ENCODE results near the gene ODF2.
"Not testable (repeated sequence)": the region's sequence is repeated elsewhere in the genome, so short reads cannot be mapped to it uniquely, and the experiment has no call there.

Gene ODF2

DNA sequence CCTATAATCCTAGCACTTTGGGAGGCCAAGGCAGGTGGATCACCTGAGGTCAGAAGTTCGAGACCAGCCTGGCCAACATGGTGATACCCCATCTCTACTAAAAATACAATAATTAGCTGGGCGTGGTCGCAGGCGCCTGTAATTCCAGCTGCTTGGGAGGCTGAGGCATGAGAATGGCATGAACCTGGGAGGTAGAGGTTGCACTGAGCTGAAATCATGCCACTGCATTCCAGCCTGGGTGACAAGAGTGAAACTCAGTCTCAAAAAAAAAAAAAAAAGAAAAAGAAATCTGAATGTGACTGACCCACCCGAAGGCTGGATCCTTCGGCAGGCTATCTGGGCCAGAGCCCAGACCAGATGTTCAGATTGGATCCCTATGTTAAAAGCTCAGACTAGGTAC is 32.5 kb upstream of the ODF2 start:
- DNase-seq (ENCODE audit: low read depth in 2 of 2) = not testable (repeated sequence)

DNA sequence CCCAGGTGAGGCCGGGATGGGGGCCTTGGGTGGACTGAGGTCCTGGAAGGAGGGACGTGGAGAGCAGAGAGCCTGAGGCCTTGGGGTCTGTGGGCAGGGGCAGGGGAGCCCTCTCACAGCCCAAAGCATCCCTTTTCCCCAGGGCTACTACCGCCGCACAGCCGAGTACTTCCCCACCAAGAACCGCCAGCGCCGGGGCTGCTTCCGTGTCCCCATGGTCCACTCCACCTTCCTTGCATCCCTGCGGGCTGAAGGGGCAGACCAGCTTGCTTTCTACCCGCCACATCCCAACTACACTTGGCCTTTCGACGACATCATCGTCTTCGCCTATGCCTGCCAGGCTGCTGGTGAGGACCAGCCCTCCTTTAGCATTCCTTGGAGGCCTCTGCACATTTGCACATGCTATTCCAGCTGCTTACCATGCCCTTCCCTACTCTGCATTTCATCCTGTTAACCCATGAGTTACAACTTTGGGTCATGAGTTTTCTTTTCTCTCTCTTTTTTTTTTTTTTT is 31.5 kb upstream of the ODF2 start:
- no peak for DNase-seq (ENCODE audit: low read depth in 2 of 2)

- no peak for DNase-seq (ENCODE audit: low read depth in 2 of 2)
Measured at GRCh38 chr9:128428644-128429512, 26.9 kb upstream of the ODF2 start.

DNA sequence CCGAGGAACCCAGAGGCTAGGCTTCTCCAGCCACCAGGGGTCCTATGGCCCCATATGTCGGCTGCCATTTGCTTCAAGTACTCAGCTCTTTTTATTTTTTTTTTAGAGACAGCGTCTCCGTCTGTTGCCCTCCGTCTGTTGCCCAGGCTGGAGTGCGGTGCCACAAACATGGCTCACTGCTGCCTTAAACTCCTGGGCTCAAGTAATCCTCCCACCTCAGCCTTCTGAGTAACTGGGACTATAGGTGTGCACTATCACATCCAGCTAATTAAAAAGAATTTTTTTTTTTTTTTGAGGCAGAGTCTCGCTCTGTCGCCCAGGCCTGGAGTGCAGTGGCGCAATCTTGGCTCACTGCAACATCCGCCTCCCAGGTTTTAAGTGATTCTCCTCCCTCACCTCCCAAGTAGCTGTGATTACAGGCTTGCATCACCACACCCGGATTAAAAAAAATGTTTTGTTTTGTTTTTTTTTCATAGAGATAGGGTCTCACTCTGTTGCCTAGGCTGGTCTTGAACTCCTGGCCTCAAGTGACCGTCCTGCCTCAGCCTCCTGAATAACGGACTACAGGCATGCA is 26.2 kb upstream of the ODF2 start:
- DNase-seq (ENCODE audit: low read depth in 2 of 2) = no peak

DNA sequence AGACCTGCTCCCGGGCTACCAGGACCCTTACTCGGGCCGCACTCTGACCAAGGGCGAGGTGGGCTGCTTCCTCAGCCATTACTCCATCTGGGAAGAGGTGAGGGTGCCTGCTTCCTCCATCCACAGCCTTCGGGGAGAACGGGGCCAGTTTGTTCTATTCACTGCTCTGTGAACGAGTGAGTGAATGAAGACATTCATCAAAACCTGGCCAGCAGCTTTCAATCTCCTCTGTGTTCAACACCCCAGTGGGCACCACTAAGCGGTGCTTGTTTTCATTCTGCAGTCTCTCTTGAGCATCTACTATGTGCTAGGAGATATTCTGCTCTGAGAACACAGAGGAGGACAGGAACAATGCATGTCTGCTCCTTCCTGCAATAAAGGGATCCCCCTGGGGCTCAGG is 24.6 kb upstream of the ODF2 start:
- no peak for DNase-seq (ENCODE audit: low read depth in 2 of 2)

DNA sequence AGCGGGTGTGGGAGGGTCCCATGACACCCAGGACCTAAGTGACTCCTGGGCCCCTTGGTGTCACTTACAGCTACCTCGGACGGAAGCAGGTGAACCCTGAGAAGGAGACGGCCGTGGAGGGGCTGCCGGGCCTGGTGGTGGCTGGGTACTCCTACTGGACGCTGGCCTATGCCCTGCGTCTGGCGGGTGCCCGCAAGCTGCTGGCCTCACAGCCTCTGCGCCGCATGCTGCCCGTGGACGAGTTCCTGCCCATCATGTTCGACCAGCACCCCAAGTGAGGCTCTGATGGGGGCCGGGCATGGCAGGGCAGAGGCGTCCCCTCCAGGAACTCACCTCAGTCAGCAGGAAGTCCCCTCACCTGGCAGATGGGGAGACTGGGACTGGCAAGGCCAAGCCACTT is 21.5 kb upstream of the ODF2 start:
- DNase-seq (ENCODE audit: low read depth in 2 of 2) = no peak

- no peak for DNase-seq (ENCODE audit: low read depth in 2 of 2)
Measured at GRCh38 chr9:128435611-128436010, 20.2 kb upstream of the ODF2 start.

- peak; percentile 75 to 88 for DNase-seq (ENCODE audit: low read depth in 2 of 2)
Measured at GRCh38 chr9:128438343-128439109, 17.3 kb upstream of the ODF2 start.

- no peak for DNase-seq (ENCODE audit: low read depth in 2 of 2)
Measured at GRCh38 chr9:128439273-128439672, 16.5 kb upstream of the ODF2 start.

DNA sequence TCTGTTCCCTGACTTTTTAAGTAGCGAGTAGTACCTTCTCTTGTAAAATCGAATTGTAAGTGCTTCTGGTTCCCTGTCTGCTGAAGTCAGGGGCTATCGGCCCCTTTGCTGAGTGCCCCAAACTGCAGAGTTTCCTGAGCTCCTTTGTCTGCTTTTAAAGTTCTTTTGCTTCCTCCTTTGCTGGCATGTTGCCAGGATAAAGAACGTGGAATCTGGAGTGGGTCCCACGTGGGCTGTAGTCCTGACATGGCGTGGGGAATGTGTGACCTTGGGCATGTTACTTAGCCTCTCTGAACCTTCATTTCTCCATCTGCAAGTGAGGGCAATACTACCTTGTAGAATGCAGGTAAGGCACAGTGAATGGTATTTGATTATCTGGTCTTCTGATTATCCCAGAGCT is 13.7 kb upstream of the ODF2 start:
- no peak for DNase-seq (ENCODE audit: low read depth in 2 of 2)

GRCh38 chr9:128446505-128446904 is 9.3 kb upstream of the ODF2 start:
- DNase-seq (ENCODE audit: low read depth in 2 of 2) = not testable (repeated sequence)

DNA sequence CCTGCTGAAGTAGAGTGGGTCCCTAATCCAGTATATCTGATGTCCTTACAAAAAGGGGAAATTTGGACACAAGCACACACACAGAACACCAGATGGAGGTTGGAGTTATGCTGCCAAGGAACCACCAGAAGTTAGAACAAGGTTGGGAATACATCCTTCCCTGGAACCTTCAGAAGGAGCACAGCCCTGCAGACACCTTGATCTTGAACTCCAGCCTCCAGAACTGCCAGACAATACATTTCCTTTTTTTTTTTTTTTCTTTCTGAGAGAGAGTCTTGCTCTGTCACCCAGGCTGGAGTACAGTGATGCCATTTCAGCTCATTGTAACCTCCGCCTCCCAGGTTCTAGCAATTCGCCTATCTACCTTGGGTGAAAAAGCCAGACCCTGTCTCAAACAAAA is 7.1 kb upstream of the ODF2 start:
- no peak for DNase-seq (ENCODE audit: low read depth in 2 of 2)

DNA sequence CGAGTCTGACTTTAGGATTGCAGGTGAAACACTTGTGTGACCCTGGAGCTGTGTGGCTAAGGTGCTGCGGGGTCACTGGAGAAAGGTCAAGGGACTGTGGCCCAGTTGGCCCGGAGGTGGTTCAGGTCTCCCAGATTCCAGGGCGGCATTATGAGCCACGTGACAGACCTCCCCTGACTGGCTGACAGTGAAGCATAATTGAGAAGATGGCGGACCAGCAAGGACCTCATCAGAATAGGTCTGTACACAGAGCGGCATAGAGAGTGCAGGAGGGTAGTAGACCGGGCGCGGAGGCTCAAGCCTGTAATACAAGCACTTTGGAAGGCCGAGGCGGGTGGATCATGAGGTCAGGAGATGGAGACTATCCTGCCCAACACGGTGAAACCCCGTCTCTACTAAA is 815 bp upstream of the ODF2 start:
- DNase-seq (ENCODE audit: low read depth in 2 of 2) = no peak

GRCh38 chr9:128456613-128457061 is 831 bp downstream of the ODF2 start:
- peak; percentile 48 to 65 for DNase-seq (ENCODE audit: low read depth in 2 of 2)

DNA sequence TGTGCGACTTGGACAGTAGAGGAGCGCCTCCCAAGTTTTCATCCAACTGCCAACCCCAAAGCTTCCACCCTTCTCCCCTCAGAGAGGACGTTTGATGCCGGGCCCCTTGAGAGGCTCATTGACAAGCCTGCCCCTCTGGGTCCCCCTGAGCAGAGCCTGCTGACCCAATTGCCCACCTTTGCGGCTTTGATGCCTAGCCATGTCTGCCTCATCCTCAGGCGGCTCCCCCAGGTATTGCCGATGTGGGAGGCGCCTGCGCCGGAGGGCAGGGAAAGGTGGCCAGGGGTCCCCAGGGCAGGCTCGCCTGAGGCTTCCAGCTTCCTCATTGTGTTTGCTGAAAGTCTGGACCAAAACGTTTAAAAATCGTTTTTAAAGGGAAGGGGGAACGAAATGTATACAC is 1.4 kb downstream of the ODF2 start:
- DNase-seq (ENCODE audit: low read depth in 2 of 2) = no peak

- no peak for DNase-seq (ENCODE audit: low read depth in 2 of 2)
Measured at GRCh38 chr9:128459011-128459410, 3.2 kb downstream of the ODF2 start.

DNA sequence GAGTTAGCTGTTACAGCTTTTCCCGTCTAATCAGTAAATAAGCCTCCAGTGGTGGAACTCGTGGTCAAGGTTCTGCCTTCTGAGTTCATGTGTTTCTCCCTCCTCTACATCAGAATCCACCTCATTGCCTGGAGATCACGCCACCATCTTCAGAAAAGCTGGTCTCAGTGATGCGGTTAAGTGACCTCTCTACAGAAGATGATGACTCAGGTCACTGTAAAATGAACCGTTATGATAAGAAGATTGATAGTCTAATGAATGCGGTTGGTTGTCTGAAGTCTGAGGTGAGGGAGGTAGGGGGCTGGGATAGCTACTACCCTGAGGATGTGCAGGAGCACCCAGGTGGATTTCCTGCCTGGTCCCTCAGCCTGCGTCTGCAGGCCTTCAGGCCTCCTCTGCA is 13.3 kb downstream of the ODF2 start:
- no peak for DNase-seq (ENCODE audit: low read depth in 2 of 2)

DNA sequence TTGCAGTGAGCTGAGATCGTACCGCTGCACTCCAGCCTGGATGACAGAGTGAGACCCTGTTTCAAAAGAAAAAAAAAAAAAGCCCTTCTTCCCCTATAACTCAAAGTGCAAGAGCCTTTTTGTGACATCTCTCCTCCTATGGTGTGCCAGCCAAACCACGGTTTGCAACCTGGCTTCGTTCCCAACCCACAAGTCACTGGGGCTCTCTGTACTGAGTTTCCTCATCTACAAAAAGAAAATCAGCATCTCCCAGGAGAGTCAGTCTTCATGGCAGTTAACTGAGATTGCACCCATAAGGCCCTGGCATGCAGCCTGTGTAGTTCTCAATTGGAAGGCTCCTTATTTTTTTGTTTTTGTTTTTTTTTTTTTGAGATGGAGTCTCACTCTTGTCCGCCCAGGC is 14.8 kb downstream of the ODF2 start:
- no peak for DNase-seq (ENCODE audit: low read depth in 2 of 2)

DNA sequence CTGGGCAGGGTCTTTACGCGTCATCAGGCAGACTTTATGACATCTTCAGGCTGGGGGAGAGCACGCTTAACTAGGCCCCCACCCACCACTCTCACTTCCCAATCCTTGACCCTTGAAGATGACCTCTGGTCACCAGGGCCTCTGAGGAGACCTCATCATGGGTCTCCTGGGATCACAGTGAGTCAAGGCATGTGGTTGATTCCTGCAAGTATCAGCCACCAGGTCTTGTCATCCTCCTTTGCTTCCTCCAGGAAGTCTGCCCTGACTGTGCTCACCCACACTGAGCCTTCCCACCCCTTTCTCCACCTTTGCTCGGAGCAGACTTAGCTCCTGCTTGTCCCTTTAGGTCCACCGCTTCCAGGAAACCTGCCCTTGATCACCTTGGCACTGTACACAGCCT is 17.3 kb downstream of the ODF2 start:
- DNase-seq (ENCODE audit: low read depth in 2 of 2) = no peak

DNA sequence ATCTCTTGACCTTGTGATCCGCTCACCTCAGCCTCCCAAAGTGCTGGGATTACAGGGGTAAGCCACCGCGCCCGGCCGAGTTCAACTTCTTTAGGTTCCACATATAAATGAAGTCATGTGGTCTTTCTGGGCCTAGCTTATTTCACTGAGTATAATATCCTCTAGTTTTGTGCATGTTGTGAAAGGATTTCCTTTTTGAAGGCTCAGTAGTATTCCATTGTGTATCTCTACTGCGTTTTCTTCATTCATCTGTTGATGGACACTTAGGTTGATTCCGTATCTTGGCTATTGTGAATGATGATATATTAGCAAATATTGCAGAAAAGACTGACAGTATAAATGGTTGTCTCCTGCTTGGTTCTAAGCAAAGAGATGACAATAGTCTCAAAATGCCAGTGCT is 20.1 kb downstream of the ODF2 start:
- DNase-seq (ENCODE audit: low read depth in 2 of 2) = no peak

- no peak for DNase-seq (ENCODE audit: low read depth in 2 of 2)
Measured at GRCh38 chr9:128479262-128479661, 23.5 kb downstream of the ODF2 start.

DNA sequence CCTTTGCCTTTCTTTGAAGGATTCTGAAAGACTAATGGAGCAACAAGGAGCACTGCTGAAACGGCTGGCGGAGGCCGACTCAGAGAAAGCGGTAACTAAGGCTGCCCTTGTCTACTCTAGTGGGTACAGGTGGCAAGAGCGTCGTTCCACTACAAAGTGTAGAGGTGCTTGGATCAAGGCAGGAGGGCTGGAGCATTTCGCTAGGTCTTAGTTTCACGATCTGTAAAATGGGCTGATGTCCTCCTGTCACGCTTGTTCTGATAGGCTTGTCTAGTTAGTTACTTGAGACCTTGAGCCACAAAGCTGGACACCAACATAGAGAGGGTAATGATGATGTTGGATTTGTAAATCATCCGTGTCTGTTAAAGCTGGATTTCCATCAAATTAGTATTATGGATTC is 25.8 kb downstream of the ODF2 start:
- no peak for DNase-seq (ENCODE audit: low read depth in 2 of 2)

DNA sequence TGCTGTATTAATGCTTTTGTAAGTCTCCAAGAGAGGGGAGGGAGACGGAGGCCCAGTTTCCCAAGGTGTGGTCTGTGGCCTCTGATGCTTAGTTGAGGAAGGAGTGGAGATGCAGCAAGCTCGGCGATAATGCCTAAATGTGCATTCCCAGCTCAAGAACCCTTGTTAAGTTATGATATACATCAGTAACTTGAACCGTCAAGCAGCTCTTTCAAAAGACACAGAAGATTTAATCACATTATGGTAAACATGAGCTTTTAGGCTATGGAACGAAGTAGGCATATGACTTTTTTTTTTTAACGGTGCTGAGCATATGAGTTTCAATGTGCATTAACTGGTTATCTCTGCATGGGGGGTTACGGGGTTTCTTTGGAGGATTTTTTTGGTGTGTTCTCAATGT is 26.4 kb downstream of the ODF2 start:
- no peak for DNase-seq (ENCODE audit: low read depth in 2 of 2)

All from activated CD4-positive, alpha-beta T cell treated with anti-CD3 and anti-CD28 coated beads for 24 hours (primary cell).